ENCODE measurements around the gene SEMA4G.

SEMA4G gene

DNA sequence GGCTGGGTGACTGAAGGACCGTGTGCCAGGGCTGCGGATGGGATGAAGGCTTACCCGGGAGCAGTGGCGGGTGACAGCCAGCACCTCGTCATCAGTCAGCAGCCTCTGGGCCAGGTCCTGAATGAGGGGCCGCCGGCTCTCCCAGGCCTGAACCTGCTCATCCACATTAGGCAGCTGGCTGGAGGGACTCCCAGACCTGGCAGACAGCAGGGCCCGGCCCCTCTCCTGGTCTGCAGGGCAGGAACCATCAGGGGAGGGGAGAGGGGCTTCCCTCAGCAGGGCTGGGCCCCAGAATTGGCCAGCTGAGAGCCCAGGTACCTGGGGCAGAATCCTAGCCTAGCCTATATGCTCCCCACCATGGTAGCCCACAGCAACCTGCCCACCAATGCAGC lies 46.3 kb downstream of the SEMA4G start:
- no peak for ATAC-seq
- no peak for TF ChIP-seq OSR1 (CRISPR knock-in tag; IDR thresholded peaks at IDR 0.05)
- TF ChIP-seq RARB (CRISPR knock-in tag; IDR thresholded peaks at IDR 0.05) = no peak
- no peak for TF ChIP-seq SNAI2 (CRISPR knock-in tag; IDR thresholded peaks at IDR 0.05)
- no peak for TF ChIP-seq ZNF8 (CRISPR knock-in tag; IDR thresholded peaks at IDR 0.05)
- no peak for TF ChIP-seq ESRRG (CRISPR knock-in tag; IDR thresholded peaks at IDR 0.05)
- TF ChIP-seq, protein P1, sequence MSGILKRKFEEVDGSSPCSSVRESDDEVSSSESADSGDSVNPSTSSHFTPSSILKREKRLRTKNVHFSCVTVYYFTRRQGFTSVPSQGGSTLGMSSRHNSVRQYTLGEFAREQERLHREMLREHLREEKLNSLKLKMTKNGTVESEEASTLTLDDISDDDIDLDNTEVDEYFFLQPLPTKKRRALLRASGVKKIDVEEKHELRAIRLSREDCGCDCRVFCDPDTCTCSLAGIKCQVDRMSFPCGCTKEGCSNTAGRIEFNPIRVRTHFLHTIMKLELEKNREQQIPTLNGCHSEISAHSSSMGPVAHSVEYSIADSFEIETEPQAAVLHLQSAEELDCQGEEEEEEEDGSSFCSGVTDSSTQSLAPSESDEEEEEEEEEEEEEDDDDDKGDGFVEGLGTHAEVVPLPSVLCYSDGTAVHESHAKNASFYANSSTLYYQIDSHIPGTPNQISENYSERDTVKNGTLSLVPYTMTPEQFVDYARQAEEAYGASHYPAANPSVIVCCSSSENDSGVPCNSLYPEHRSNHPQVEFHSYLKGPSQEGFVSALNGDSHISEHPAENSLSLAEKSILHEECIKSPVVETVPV (CRISPR knock-in tag; IDR thresholded peaks at IDR 0.05) = no peak
- no peak for TF ChIP-seq ARNTL (CRISPR knock-in tag; IDR thresholded peaks at IDR 0.05; ENCODE audit: borderline replicate concordance, low read depth)
- no peak for TF ChIP-seq TOX (CRISPR knock-in tag; IDR thresholded peaks at IDR 0.05; ENCODE audit: borderline replicate concordance)
- no peak for TF ChIP-seq GLIS3 (CRISPR knock-in tag; IDR thresholded peaks at IDR 0.05)
- TF ChIP-seq, protein P2, sequence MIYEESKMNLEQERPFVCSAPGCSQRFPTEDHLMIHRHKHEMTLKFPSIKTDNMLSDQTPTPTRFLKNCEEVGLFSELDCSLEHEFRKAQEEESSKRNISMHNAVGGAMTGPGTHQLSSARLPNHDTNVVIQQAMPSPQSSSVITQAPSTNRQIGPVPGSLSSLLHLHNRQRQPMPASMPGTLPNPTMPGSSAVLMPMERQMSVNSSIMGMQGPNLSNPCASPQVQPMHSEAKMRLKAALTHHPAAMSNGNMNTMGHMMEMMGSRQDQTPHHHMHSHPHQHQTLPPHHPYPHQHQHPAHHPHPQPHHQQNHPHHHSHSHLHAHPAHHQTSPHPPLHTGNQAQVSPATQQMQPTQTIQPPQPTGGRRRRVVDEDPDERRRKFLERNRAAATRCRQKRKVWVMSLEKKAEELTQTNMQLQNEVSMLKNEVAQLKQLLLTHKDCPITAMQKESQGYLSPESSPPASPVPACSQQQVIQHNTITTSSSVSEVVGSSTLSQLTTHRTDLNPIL (CRISPR knock-in tag; IDR thresholded peaks at IDR 0.05; ENCODE audit: low read depth) = no peak
- TF ChIP-seq PPARA (CRISPR knock-in tag; IDR thresholded peaks at IDR 0.05; ENCODE audit: borderline replicate concordance) = no peak

DNA sequence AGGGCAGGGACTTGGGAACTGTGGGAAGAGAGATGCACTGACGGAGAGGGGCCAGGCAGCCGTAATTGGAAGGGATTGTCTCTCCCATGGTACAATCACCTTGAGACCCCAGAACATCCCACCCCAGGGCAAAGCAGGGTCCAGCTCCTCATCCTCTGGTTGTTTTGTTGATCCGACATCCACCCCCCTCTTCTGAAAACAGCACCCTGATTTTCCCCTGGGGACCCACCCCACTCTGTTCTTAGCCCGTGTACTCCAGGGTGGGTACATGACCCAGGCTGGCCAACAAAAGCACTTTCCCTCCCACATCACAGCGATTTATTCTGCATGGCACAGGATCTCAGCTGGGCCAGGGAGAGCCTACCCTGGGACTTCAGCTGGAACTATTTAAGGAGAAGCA lies 47.5 kb downstream of the SEMA4G start:
- TF ChIP-seq, protein P3, sequence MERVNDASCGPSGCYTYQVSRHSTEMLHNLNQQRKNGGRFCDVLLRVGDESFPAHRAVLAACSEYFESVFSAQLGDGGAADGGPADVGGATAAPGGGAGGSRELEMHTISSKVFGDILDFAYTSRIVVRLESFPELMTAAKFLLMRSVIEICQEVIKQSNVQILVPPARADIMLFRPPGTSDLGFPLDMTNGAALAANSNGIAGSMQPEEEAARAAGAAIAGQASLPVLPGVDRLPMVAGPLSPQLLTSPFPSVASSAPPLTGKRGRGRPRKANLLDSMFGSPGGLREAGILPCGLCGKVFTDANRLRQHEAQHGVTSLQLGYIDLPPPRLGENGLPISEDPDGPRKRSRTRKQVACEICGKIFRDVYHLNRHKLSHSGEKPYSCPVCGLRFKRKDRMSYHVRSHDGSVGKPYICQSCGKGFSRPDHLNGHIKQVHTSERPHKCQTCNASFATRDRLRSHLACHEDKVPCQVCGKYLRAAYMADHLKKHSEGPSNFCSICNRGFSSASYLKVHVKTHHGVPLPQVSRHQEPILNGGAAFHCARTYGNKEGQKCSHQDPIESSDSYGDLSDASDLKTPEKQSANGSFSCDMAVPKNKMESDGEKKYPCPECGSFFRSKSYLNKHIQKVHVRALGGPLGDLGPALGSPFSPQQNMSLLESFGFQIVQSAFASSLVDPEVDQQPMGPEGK (CRISPR knock-in tag; IDR thresholded peaks at IDR 0.05; ENCODE audit: borderline replicate concordance) = no peak
- TF ChIP-seq, protein P4, sequence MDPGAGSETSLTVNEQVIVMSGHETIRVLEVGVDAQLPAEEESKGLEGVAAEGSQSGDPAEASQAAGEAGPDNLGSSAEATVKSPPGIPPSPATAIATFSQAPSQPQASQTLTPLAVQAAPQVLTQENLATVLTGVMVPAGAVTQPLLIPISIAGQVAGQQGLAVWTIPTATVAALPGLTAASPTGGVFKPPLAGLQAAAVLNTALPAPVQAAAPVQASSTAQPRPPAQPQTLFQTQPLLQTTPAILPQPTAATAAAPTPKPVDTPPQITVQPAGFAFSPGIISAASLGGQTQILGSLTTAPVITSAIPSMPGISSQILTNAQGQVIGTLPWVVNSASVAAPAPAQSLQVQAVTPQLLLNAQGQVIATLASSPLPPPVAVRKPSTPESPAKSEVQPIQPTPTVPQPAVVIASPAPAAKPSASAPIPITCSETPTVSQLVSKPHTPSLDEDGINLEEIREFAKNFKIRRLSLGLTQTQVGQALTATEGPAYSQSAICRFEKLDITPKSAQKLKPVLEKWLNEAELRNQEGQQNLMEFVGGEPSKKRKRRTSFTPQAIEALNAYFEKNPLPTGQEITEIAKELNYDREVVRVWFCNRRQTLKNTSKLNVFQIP (CRISPR knock-in tag; IDR thresholded peaks at IDR 0.05; ENCODE audit: borderline replicate concordance, low read depth) = no peak
- TF ChIP-seq OSR1 (CRISPR knock-in tag; IDR thresholded peaks at IDR 0.05) (no peak), ISL1 (CRISPR knock-in tag; IDR thresholded peaks at IDR 0.05) (no peak)
- ATAC-seq = no peak

DNA sequence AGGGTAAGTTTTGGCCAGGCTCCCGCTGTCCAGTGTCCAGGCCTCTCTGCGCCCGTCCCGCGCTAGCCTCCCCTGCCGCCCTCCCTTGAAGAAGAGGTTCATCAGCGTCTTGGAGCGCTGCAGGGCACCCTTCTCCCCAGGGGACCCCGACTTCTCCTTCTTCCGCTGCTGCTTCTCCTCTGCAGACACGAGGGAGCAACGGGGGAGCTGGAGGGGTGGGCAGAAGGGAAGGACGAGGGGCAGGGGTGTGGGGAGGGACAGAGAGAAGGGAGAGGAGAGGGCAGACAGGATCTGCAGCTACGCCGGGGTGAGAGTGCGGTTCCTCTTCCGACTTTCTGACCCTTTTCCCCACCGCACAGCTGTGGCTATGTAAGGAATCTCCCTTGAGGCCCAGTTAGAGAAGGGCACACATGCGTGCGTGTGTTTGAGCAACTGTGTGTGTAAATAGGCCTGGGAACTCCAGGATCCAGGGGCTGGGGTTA lies 48.9 kb downstream of the SEMA4G start:
- ATAC-seq = no peak
- TF ChIP-seq GLIS3 (CRISPR knock-in tag; IDR thresholded peaks at IDR 0.05) (no peak), ZC3H10 (CRISPR knock-in tag; IDR thresholded peaks at IDR 0.05) (no peak), OSR1 (CRISPR knock-in tag; IDR thresholded peaks at IDR 0.05) (no peak), RARB (CRISPR knock-in tag; IDR thresholded peaks at IDR 0.05) (no peak), CSDC2 (CRISPR knock-in tag; IDR thresholded peaks at IDR 0.05) (no peak)
- TF ChIP-seq, protein P3 (CRISPR knock-in tag; IDR thresholded peaks at IDR 0.05; ENCODE audit: borderline replicate concordance) = no peak

DNA sequence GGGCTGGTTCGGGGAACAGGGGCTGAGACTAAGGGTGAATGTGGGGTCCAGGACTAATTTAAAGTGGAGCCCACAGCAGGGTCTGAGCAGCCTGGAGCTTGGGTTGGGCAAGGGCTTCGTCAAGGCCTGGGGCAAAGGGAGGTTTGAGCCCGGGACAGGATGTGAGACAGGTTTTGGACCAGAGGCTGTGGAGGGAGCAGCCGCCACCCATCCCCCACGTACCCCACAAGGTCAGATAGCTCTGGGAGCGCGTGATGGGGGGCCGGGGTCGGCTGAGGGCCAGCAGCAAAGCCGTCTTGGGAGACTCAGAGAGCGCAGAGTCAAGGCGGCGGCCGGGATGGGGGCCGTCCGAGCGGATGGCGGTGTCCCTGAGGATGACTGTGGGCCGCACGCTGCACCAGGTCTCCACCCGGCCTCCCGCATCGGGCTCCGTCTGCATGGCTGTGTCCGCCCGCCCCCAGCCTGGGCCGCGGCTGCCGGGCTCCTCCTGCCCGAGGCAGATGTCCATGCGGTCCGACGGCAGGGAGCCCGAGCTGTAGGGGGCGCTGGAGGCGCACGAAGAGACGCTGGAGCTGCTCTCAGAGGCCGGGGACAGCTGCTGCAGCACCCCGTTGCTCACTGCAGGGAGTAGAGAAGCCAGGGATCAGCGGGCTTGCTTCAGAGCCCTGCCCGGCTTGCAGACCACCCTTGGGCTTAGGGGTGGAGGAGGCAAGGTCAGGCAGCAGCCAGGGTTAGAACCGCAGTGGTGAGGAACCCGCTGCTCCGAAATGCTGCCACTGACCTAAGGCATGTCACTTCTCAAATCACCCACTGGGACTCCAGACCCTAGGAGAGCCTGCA lies 49.5 kb downstream of the SEMA4G start:
- peak; percentile 92 for ATAC-seq
- TF ChIP-seq PPARA (CRISPR knock-in tag; IDR thresholded peaks at IDR 0.05; ENCODE audit: borderline replicate concordance) = no peak
- TF ChIP-seq, protein P2 (CRISPR knock-in tag; IDR thresholded peaks at IDR 0.05; ENCODE audit: low read depth) = no peak
- no peak for TF ChIP-seq OSR1 (CRISPR knock-in tag; IDR thresholded peaks at IDR 0.05)
- no peak for TF ChIP-seq BACH2 (CRISPR knock-in tag; IDR thresholded peaks at IDR 0.05; ENCODE audit: borderline replicate concordance)
- no peak for TF ChIP-seq ZC3H10 (CRISPR knock-in tag; IDR thresholded peaks at IDR 0.05)
- no peak for TF ChIP-seq TOX (CRISPR knock-in tag; IDR thresholded peaks at IDR 0.05; ENCODE audit: borderline replicate concordance)
- TF ChIP-seq TCF4 (CRISPR knock-in tag; IDR thresholded peaks at IDR 0.05; ENCODE audit: borderline replicate concordance) = no peak
- TF ChIP-seq ESRRG (CRISPR knock-in tag; IDR thresholded peaks at IDR 0.05) = no peak
- no peak for TF ChIP-seq ZFP30 (CRISPR knock-in tag; IDR thresholded peaks at IDR 0.05)
- TF ChIP-seq ZFP3 (CRISPR knock-in tag; IDR thresholded peaks at IDR 0.05) = no peak
- no peak for TF ChIP-seq RARB (CRISPR knock-in tag; IDR thresholded peaks at IDR 0.05)
- TF ChIP-seq, protein P4 (CRISPR knock-in tag; IDR thresholded peaks at IDR 0.05; ENCODE audit: borderline replicate concordance, low read depth) = no peak
- TF ChIP-seq SNAI2 (CRISPR knock-in tag; IDR thresholded peaks at IDR 0.05) = no peak
- no peak for TF ChIP-seq ZNF565 (CRISPR knock-in tag; conservative IDR thresholded peaks at IDR 0.05; ENCODE audit: low read depth)
- no peak for TF ChIP-seq ZNF8 (CRISPR knock-in tag; IDR thresholded peaks at IDR 0.05)

All from SK-N-SH treated with all-trans-retinoic acid at 6 μM for 48 hours (cell line).